HCT116 (cell line): Measurements from ENCODE around the gene SNW1. TPM values are rescaled to one million over a fixed set of nuclear protein-coding genes. Genes with fewer than 3 reads are reported as not detected.
A peak's percentile ranks its signal among the peaks of the same experiment; 100 is the strongest.

ENCODE experiments used
- ATAC-seq: fragments of 200-7000 bp; cut with Tn5 transposase; 2 replicates; pipeline ENCODE4 v1.9.1; 2020; ENCODE audit warnings: mild to moderate bottlenecking, moderate library complexity
- BruUV-seq: library from RNA; stranded (reverse); fragments of 400-500 nt; replicated peaks from 2 replicates; lab custom pipeline; 2021; lab: Mats Ljungman, UMichigan
- CTCF ChIA-PET: fragments of 300-600 bp; sonication (Branson Sonifier 250); formaldehyde crosslinking; loops from one replicate; lab custom pipeline; 2021; ENCODE audit warnings: antibody characterized with exemption; lab: Charles Lee
- POLR2A ChIA-PET: fragments of 300-600, 350-600 bp; sonication (Branson Sonifier 250); formaldehyde crosslinking; loops from one replicate; lab custom pipeline; 2021; ENCODE audit warnings: antibody characterized with exemption; lab: Charles Lee
- RAD21 ChIA-PET, 2 experiments: fragments of 300-600 bp; sonication (Branson Sonifier 250); formaldehyde crosslinking; loops; one replicate each; lab custom pipeline; 2023; ENCODE audit warnings: low total read pairs in 2 of 2; ENCODE audit not compliant: uncharacterized antibody in 2 of 2, unreplicated experiment in 2 of 2, low non-redundant PET in 1 of 2; lab: Charles Lee
- DNase-seq: peaks from one replicate; pipeline ENCODE4 v3.0.0-alpha.2; 2010; ENCODE audit warnings: low read depth, low spot score
- H2AFZ ChIP-seq: fragments of 200-600 bp; shearing (Covaris generic), sonication (generic); 2 replicates; pipeline ENCODE4 v1.6.1; 2017; ENCODE audit warnings: low read depth, mixed run types, mixed read lengths, antibody characterized with exemption, low read length; ENCODE audit not compliant: poor library complexity, severe bottlenecking
- H3K27ac ChIP-seq: 2 replicates; pipeline ENCODE4 v1.5.1; 2012; ENCODE audit warnings: low read depth, low read length
- H3K27me3 ChIP-seq: fragments of 200-600 bp; sonication (generic); 2 replicates; pipeline ENCODE4 v1.6.1; 2016; ENCODE audit warnings: mixed run types, low read length, mixed read lengths; ENCODE audit not compliant: insufficient read depth
- H3K36me3 ChIP-seq, 2 experiments: fragments of 200-500 bp in 1 of 2; fragments of 200-600 bp in 1 of 2; sonication (Bioruptor generic) in 1 of 2; sonication (generic) in 1 of 2; 2 replicates each; pipeline versions ENCODE4 v1.5.1 to v1.6.1; 2014 to 2016; ENCODE audit warnings: low read length in 2 of 2, inconsistent platforms in 1 of 2, mixed read lengths in 1 of 2, mixed run types in 1 of 2; ENCODE audit not compliant: insufficient read depth in 2 of 2, control insufficient read depth in 1 of 2
- H3K4me1 ChIP-seq, 2 experiments: fragments of 200-600 bp in 1 of 2; sonication (generic) in 1 of 2; 2 replicates each; pipeline versions ENCODE4 v1.5.1 to v1.6.1; 2012 to 2017; ENCODE audit warnings: low read length in 2 of 2, inconsistent platforms in 1 of 2, mild to moderate bottlenecking in 1 of 2, mixed read lengths in 1 of 2, mixed run types in 1 of 2, moderate library complexity in 1 of 2; ENCODE audit not compliant: insufficient read depth in 2 of 2, control insufficient read depth in 1 of 2
- H3K4me2 ChIP-seq: fragments of 200-600 bp; sonication (generic); 2 replicates; pipeline ENCODE4 v1.6.1; 2017; ENCODE audit warnings: mixed run types, low read length, mixed read lengths
- H3K4me3 ChIP-seq, 2 experiments: fragments of 200-600 bp in 1 of 2; sonication (generic) in 1 of 2; replicated peaks in 1 of 2; 2 replicates each; pipeline ENCODE4 v1.5.1; 2011 to 2016; ENCODE audit warnings: low read length in 2 of 2, control low read depth in 1 of 2, low read depth in 1 of 2, mild to moderate bottlenecking in 1 of 2, mixed read lengths in 1 of 2, mixed run types in 1 of 2
- H3K79me2 ChIP-seq: fragments of 200-600 bp; sonication (generic); 2 replicates; pipeline ENCODE4 v1.6.1; 2017; ENCODE audit warnings: mild to moderate bottlenecking, mixed run types, low read length, moderate library complexity, mixed read lengths; ENCODE audit not compliant: insufficient read depth
- H3K9ac ChIP-seq: fragments of 200-600 bp; sonication (generic); 2 replicates; pipeline ENCODE4 v1.6.1; 2016; ENCODE audit warnings: low read length, mixed read lengths
- H3K9me2 ChIP-seq: fragments of 200-600 bp; sonication (generic), shearing (Covaris generic); 2 replicates; pipeline ENCODE4 v1.6.1; 2017; ENCODE audit warnings: mixed run types, mild to moderate bottlenecking, moderate library complexity; ENCODE audit not compliant: insufficient read depth
- H3K9me3 ChIP-seq, 2 experiments: fragments of 200-500 bp in 1 of 2; fragments of 200-600 bp in 1 of 2; sonication (Bioruptor generic) in 1 of 2; sonication (generic) in 1 of 2; 2 replicates each; pipeline ENCODE4 v1.6.1; 2014 to 2017; ENCODE audit warnings: low read length in 2 of 2, mixed read lengths in 2 of 2, inconsistent platforms in 1 of 2, low read depth in 1 of 2, mild to moderate bottlenecking in 1 of 2, mixed run types in 1 of 2, moderate library complexity in 1 of 2; ENCODE audit not compliant: control insufficient read depth in 1 of 2, insufficient read depth in 1 of 2
- H4K20me1 ChIP-seq: fragments of 200-600 bp; sonication (generic), shearing (Covaris generic); 2 replicates; pipeline ENCODE4 v1.6.1; 2017; ENCODE audit warnings: mixed run types, mild to moderate bottlenecking, moderate library complexity; ENCODE audit not compliant: insufficient read depth
- CEBPB ChIP-seq: IDR thresholded peaks from 2 replicates; pipeline ENCODE4 v1.6.1; 2012; ENCODE audit warnings: low read depth
- CTCF ChIP-seq, 3 experiments: fragments of 200-600 bp in 1 of 3; sonication (generic) in 1 of 3; IDR thresholded peaks in 2 of 3; conservative IDR thresholded peaks in 1 of 3; 2 replicates each; pipeline ENCODE4 v1.5.1; 2012 to 2017; ENCODE audit warnings: low read depth in 2 of 3, low read length in 2 of 3, antibody characterized with exemption in 1 of 3, borderline replicate concordance in 1 of 3, control low read depth in 1 of 3, mild to moderate bottlenecking in 1 of 3, mixed read lengths in 1 of 3, mixed run types in 1 of 3, moderate library complexity in 1 of 3; ENCODE audit not compliant: insufficient read depth in 1 of 3
- EGR1 ChIP-seq: IDR thresholded peaks from 2 replicates; pipeline ENCODE4 v1.6.1; 2012; ENCODE audit warnings: low read depth
- ELF1 ChIP-seq: IDR thresholded peaks from 2 replicates; pipeline ENCODE4 v1.6.1; 2012; ENCODE audit warnings: low read depth, borderline replicate concordance
- EZH2 ChIP-seq: fragments of 200-600 bp; sonication (generic); IDR thresholded peaks from 2 replicates; pipeline ENCODE4 v1.6.1; 2017; ENCODE audit warnings: antibody characterized with exemption, mixed run types
- POLR2AphosphoS5 ChIP-seq: IDR thresholded peaks from 2 replicates; pipeline ENCODE4 v1.6.1; 2011; ENCODE audit warnings: mild to moderate bottlenecking, low read depth, low read length, moderate library complexity
- REST ChIP-seq: IDR thresholded peaks from 2 replicates; pipeline ENCODE4 v1.6.1; 2012; ENCODE audit warnings: low read depth
- SP1 ChIP-seq: IDR thresholded peaks from 2 replicates; pipeline ENCODE4 v1.6.1; 2012; ENCODE audit warnings: low read depth
- SRF ChIP-seq: IDR thresholded peaks from 2 replicates; pipeline ENCODE4 v1.6.1; 2012; ENCODE audit warnings: low read depth
- ZBTB33 ChIP-seq: IDR thresholded peaks from 2 replicates; pipeline ENCODE4 v1.6.1; 2011; ENCODE audit warnings: mild to moderate bottlenecking, low read length, moderate library complexity; ENCODE audit not compliant: insufficient replicate concordance; ENCODE audit errors: extremely low read depth
- ZFX ChIP-seq: fragments of 450-650 bp; IDR thresholded peaks from 2 replicates; pipeline ENCODE4 v1.6.1; 2017
- intact Hi-C: fragments of 100-400 bp; cut with micrococcal nuclease; formaldehyde crosslinking; loops from 2 replicates; pipeline ENCODE4 v1.10.0; 2022
- total RNA-seq: library from RNA; stranded (reverse); gene quantifications from one replicate; pipeline ENCODE4 v1.2.1, GENCODE V29; 2021; ENCODE audit not compliant: unreplicated experiment

SNW1 gene
- total RNA-seq, 1 experiment from 2014 or later = 102 TPM

GRCh38 chr14:77752799-77753516, 8.0 kb downstream of the SNW1 start:
- ChIA-PET RAD21 (no interaction called here), POLR2A (no interaction called here), CTCF (interaction anchor here (1.2 kb wide), 1 partner anchor 9 kb away, joined by 3 read pairs; no protein-coding TSS in a partner anchor)
- no peak for TF ChIP-seq POLR2AphosphoS5
- no peak for TF ChIP-seq CTCF (IDR thresholded peaks at IDR 0.05 in 2 of 3, conservative IDR thresholded peaks at IDR 0.05 in 1 of 3; ENCODE audit: borderline replicate concordance in 1 of 3, insufficient read depth in 1 of 3, low read depth in 2 of 3, low read length in 2 of 3)
- no peak for TF ChIP-seq SRF
- no peak for TF ChIP-seq ELF1
- no peak for TF ChIP-seq CEBPB
- no peak for TF ChIP-seq REST
- no peak for TF ChIP-seq ZBTB33
- TF ChIP-seq EGR1 = no peak
- no peak for TF ChIP-seq EZH2
- no peak for TF ChIP-seq SP1
- no peak for TF ChIP-seq ZFX
- no peaks in the 10 kb centered on the region for H3K9me3 ChIP-seq
- H3K9me2 ChIP-seq = no peaks in the 10 kb centered on the region
- H3K4me1 ChIP-seq = no peaks in the 10 kb centered on the region
- ATAC-seq (no peak), DNase-seq (no peak)
- BruUV-seq = TSS peak; percentile 0
- no peak overlapping the region for H2AFZ ChIP-seq
- H3K9ac ChIP-seq = no peak overlapping the region
- no peak overlapping the region for H3K4me3 ChIP-seq
- peaks cover 11% of the 10 kb centered on the region for H4K20me1 ChIP-seq
- peaks cover 67% of the 10 kb centered on the region for H3K79me2 ChIP-seq
- no peak overlapping the region for H3K27ac ChIP-seq
- H3K27me3 ChIP-seq = no peaks in the 10 kb centered on the region
- intact Hi-C loops = no loop called here
- peaks cover 34 to 40% of the 10 kb centered on the region in 2 experiments for H3K36me3 ChIP-seq
- no peak overlapping the region for H3K4me2 ChIP-seq
